Caco-2 (cell line): ENCODE results near the gene LRRC28. TPM values are rescaled to one million over a fixed set of nuclear protein-coding genes. Genes with fewer than 3 reads are reported as not detected.
A peak's percentile ranks its signal among the peaks of the same experiment; 100 is the strongest.

Experiments used
- BruUV-seq: library from RNA; stranded (reverse); fragments of 400-500 nt; replicated peaks from 2 replicates; lab custom pipeline; 2021; lab: Mats Ljungman, UMichigan
- CTCF ChIA-PET: fragments of 300-600 bp; sonication (Branson Sonifier 250); formaldehyde crosslinking; loops from one replicate; lab custom pipeline; 2022; ENCODE audit warnings: antibody characterized with exemption; lab: Charles Lee
- POLR2A ChIA-PET: fragments of 300-600 bp; sonication (Branson Sonifier 250); formaldehyde crosslinking; loops from one replicate; lab custom pipeline; 2022; ENCODE audit warnings: antibody characterized with exemption; lab: Charles Lee
- DNase-seq, 2 experiments: peaks; one replicate each; pipeline versions ENCODE4 v3.0.0 to v3.0.0-alpha.2; 2020 to 2022
- H3K27me3 ChIP-seq: replicated peaks from 2 replicates; pipeline ENCODE4 v1.6.0; 2011; ENCODE audit warnings: low read length; ENCODE audit not compliant: control insufficient read depth, insufficient read depth
- H3K36me3 ChIP-seq: 2 replicates; pipeline ENCODE4 v1.5.1; 2011; ENCODE audit warnings: low read length; ENCODE audit not compliant: control insufficient read depth, insufficient read depth
- H3K4me1 ChIP-seq: fragments of 250-450 bp; sonication (Bioruptor Pico); 2 replicates; pipeline ENCODE4 v1.5.1; 2020; ENCODE audit warnings: mild to moderate bottlenecking
- H3K4me3 ChIP-seq: 2 replicates; pipeline ENCODE4 v1.5.1; 2011; ENCODE audit warnings: low read depth, mild to moderate bottlenecking, control low read depth, low read length
- H3K9me3 ChIP-seq: fragments of 250-450 bp; sonication (Bioruptor Pico); 2 replicates; pipeline ENCODE4 v1.5.1; 2020; ENCODE audit warnings: mild to moderate bottlenecking, moderate library complexity
- H3K27ac Mint-ChIP-seq: one replicate; pipeline ENCODE4 v1.8.0; 2022; ENCODE audit warnings: mixed read lengths; ENCODE audit not compliant: unreplicated experiment
- H3K27me3 Mint-ChIP-seq: one replicate; pipeline ENCODE4 v1.8.0; 2022; ENCODE audit warnings: mixed read lengths; ENCODE audit not compliant: insufficient read depth, unreplicated experiment
- H3K36me3 Mint-ChIP-seq: one replicate; pipeline ENCODE4 v1.8.0; 2022; ENCODE audit warnings: mild to moderate bottlenecking, mixed read lengths; ENCODE audit not compliant: insufficient read depth, unreplicated experiment
- H3K4me1 Mint-ChIP-seq: one replicate; pipeline ENCODE4 v1.8.0; 2022; ENCODE audit warnings: low read depth, mixed read lengths; ENCODE audit not compliant: unreplicated experiment
- H3K4me3 Mint-ChIP-seq: one replicate; pipeline ENCODE4 v1.8.0; 2022; ENCODE audit warnings: mild to moderate bottlenecking, moderate library complexity, mixed read lengths; ENCODE audit not compliant: unreplicated experiment
- H3K9me3 Mint-ChIP-seq: one replicate; pipeline ENCODE4 v1.8.0; 2022; ENCODE audit warnings: mixed read lengths; ENCODE audit not compliant: unreplicated experiment
- intact Hi-C: fragments of 100-400 bp; cut with micrococcal nuclease; formaldehyde crosslinking; loops from one replicate; pipeline ENCODE4 v1.10.0; 2022; ENCODE audit not compliant: unreplicated experiment
- total RNA-seq: library from RNA; stranded (reverse); gene quantifications from 2 replicates; pipeline ENCODE4 v1.2.3, GENCODE V29; 2022
- TF ChIP-seq, protein P1 (sequence below), 2 experiments: fragments of 200-600 bp in 1 of 2; IDR thresholded peaks; 1 replicate in 1 of 2; 2 replicates in 1 of 2; pipeline versions ENCODE4 v1.5.1 to v1.8.0; 2011 to 2022; ENCODE audit warnings: antibody characterized with exemption in 1 of 2, control low read depth in 1 of 2, inconsistent platforms in 1 of 2, low read depth in 1 of 2, low read length in 1 of 2, mild to moderate bottlenecking in 1 of 2, moderate library complexity in 1 of 2; ENCODE audit not compliant: insufficient read depth in 1 of 2, severe bottlenecking in 1 of 2, unreplicated experiment in 1 of 2

The LRRC28 gene
- total RNA-seq, 1 experiment from 2014 or later, result 17.8 TPM

DNA sequence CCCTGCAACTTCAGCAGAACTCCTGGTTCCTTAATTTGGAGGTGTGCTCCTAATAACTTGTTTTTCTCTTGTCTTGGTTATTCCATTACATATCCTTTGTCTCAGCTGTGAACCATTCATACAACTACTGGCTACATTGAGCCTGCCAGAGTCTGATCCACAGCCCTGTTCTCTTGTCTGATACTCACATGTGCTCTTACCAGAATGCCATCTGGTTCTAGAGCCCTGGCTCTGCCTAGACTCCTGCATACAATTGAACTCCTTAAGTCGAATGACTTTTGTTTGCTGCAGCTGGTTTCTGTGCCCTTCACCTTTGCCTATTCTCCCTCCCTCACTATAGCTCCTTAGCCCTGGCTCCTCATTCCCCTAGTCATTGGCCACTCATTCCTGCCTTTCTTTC is 85.5 kb downstream of the LRRC28 start:
- Mint-ChIP-seq H3K4me3 (no peak overlapping the region), H3K9me3 (no peaks in the 10 kb centered on the region), H3K36me3 (no peaks in the 10 kb centered on the region), H3K27ac (no peak overlapping the region), H3K27me3 (no peaks in the 10 kb centered on the region), H3K4me1 (peaks cover 6% of the 10 kb centered on the region)
- ChIA-PET CTCF (no interaction called here), POLR2A (no interaction called here)
- intact Hi-C loops, result no loop called here
- Histone ChIP-seq H3K9me3 (no peaks in the 10 kb centered on the region), H3K27me3 (no peaks in the 10 kb centered on the region), H3K36me3 (no peaks in the 10 kb centered on the region), H3K4me3 (no peak overlapping the region), H3K4me1 (peaks cover 7% of the 10 kb centered on the region; the same call in 1 of the 2 replicates)
- TF ChIP-seq, protein P1, sequence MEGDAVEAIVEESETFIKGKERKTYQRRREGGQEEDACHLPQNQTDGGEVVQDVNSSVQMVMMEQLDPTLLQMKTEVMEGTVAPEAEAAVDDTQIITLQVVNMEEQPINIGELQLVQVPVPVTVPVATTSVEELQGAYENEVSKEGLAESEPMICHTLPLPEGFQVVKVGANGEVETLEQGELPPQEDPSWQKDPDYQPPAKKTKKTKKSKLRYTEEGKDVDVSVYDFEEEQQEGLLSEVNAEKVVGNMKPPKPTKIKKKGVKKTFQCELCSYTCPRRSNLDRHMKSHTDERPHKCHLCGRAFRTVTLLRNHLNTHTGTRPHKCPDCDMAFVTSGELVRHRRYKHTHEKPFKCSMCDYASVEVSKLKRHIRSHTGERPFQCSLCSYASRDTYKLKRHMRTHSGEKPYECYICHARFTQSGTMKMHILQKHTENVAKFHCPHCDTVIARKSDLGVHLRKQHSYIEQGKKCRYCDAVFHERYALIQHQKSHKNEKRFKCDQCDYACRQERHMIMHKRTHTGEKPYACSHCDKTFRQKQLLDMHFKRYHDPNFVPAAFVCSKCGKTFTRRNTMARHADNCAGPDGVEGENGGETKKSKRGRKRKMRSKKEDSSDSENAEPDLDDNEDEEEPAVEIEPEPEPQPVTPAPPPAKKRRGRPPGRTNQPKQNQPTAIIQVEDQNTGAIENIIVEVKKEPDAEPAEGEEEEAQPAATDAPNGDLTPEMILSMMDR (IDR thresholded peaks at IDR 0.05; ENCODE audit: insufficient read depth in 1 of 2, low read depth in 1 of 2, low read length in 1 of 2, severe bottlenecking in 1 of 2, unreplicated experiment in 1 of 2), result no peak
- no peak for DNase-seq
- no TSS peak for BruUV-seq

DNA sequence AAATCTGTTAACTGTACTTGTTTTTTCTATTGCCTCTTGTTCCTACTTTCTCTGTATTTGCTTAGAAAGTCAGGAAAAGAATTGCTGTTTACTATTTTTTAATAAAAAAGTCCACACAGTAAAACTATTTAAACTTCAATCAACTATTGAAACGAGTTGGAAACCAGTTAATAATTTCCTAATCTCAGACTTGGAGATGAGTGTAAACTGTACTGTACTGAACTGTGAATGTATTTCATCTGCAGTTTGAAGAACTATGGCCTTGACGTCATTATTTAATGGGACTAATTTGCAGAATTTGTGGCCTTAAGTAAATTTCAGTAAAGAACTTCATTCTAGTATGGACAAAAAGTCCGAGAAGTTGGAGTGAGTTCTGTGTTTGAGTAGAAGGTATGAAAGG is 89.1 kb downstream of the LRRC28 start:
- TF ChIP-seq, protein P1 (IDR thresholded peaks at IDR 0.05; ENCODE audit: insufficient read depth in 1 of 2, low read depth in 1 of 2, low read length in 1 of 2, severe bottlenecking in 1 of 2, unreplicated experiment in 1 of 2), result no peak
- Mint-ChIP-seq H3K36me3 (no peaks in the 10 kb centered on the region), H3K9me3 (no peaks in the 10 kb centered on the region), H3K27ac (no peak overlapping the region), H3K27me3 (no peaks in the 10 kb centered on the region), H3K4me1 (peaks cover 6% of the 10 kb centered on the region), H3K4me3 (no peak overlapping the region)
- H3K36me3 ChIP-seq, result no peaks in the 10 kb centered on the region
- no peak overlapping the region for H3K4me3 ChIP-seq
- no peaks in the 10 kb centered on the region for H3K9me3 ChIP-seq
- CTCF ChIA-PET, result no interaction called here
- H3K4me1 ChIP-seq, result peaks cover 13% of the 10 kb centered on the region; the same call in 1 of the 2 replicates
- POLR2A ChIA-PET, result no interaction called here
- no TSS peak for BruUV-seq
- intact Hi-C loops, result no loop called here
- no peaks in the 10 kb centered on the region for H3K27me3 ChIP-seq
- no peak for DNase-seq

DNA sequence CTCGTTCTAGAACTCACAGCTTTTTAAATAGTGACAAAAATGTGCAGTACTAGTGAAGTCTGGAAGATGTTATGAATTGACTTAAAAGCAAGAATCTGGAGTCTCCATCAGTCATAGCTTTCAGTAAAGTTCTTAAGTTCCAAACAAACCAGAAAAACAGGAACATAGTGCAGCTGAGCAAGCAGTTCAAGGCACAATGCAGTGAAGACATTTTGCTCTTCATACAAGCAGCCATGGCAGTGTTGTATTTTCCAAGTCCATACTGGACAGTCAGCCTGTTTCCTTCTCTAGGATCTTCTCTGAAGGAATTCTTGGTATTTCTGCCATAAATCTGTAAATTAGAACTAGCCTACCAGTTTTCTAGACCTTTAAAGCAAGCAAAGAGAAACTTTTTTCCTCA is 90.5 kb downstream of the LRRC28 start:
- Histone ChIP-seq H3K4me1 (peaks cover 13% of the 10 kb centered on the region; the same call in 1 of the 2 replicates), H3K27me3 (no peaks in the 10 kb centered on the region), H3K4me3 (no peak overlapping the region), H3K9me3 (no peaks in the 10 kb centered on the region), H3K36me3 (no peaks in the 10 kb centered on the region)
- H3K36me3 Mint-ChIP-seq, result no peaks in the 10 kb centered on the region
- H3K27ac Mint-ChIP-seq, result peak overlapping the region; percentile 19
- CTCF ChIA-PET, result no interaction called here
- H3K9me3 Mint-ChIP-seq, result no peaks in the 10 kb centered on the region
- intact Hi-C loops, result no loop called here
- POLR2A ChIA-PET, result no interaction called here
- no peak overlapping the region for H3K4me3 Mint-ChIP-seq
- no peaks in the 10 kb centered on the region for H3K27me3 Mint-ChIP-seq
- no peak for DNase-seq
- H3K4me1 Mint-ChIP-seq, result peaks cover 6% of the 10 kb centered on the region
- TF ChIP-seq, protein P1 (IDR thresholded peaks at IDR 0.05; ENCODE audit: insufficient read depth in 1 of 2, low read depth in 1 of 2, low read length in 1 of 2, severe bottlenecking in 1 of 2, unreplicated experiment in 1 of 2), result no peak
- no TSS peak for BruUV-seq
